HG02840 (cell line): Measurements from ENCODE around the gene MFSD12.
A peak's percentile ranks its signal among the peaks of the same experiment; 100 is the strongest.
"Not testable (repeated sequence)": the region's sequence is repeated elsewhere in the genome, so short reads cannot be mapped to it uniquely, and the experiment has no call there.

Experiments used
- ATAC-seq: cut with Tn5 transposase; IDR thresholded peaks from one replicate; pipeline ENCODE4 v1.9.1; 2021; ENCODE audit warnings: mild to moderate bottlenecking, moderate library complexity, moderate number of reproducible peaks; ENCODE audit not compliant: unreplicated experiment, low FRiP score

MFSD12 gene

DNA sequence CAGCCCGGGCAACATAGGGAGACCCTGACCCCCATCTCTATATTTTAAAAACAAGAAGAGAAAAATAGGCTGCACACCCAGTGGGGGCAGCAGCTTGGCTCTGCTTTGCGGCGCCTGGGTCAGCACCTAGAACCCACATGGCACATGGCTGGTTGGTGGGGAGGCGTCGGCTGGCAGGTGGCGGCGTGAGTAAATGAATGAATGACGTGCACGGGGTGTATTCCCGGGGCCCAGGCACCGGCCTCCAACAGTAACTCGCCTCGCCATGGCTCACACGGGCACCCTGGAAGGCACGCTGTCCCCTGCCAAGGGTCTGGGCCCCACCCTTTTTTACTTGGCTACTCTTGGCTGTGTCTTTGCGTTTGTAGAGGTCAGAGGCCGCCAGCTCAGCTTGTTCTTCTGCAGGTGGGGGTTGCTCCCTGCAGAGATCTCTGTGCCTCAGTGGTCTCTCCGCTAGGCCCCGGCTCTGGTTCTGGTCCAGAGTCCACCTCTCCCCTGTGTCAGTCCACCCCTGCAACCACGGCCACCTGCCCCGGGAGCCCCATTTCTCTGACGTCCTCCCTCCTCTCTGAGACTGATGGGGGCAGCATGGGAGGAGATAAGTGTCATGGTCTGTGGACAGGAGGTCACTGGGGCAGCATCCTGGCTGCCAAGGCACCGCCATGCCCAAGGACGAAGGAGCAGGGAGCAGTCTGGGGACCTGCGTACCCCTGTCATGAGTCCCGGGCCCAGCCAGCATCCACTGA, 45.7 kb downstream of the MFSD12 start:
- no peak for ATAC-seq

DNA sequence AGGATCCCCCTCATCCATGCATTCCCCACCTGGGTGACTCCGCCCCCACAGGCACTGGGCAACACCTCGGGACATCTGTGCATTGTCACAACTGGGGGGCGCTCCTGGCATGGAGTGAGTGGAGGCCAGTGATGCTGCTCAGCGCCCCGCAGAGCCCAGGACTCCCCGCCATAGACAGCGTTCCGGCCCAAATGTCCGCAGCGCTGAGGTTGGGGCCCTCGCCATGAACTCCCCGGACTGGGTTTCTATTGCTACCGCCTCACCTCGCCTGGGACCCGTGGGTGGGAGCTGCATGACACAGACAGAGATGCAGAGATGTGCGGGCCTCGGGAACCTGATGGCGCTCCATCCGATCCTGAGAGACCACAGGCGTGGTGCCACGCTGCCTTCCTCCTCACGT, 46.7 kb downstream of the MFSD12 start:
- ATAC-seq: no peak

DNA sequence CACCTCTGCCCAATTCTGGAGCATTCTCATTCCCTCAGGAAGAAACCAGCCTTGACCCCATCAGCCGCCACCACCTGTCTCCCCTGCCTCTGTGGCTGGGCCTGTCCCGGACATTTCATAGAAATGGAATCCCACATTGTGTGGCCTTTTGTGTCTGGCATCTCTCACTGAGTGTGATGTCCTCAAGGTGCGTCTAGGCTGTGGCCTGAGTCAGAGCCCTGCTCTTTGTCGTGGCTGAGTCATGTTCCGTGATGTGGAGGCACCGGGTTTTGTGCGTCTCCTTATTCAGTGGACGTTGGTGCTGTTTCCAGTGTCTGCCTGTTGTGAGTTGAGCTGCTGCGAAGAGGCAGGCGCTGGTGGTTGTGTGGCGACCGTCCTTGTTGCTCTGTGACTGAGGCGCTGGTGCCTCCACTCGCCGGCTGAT, 47.8 kb downstream of the MFSD12 start:
- no peak for ATAC-seq

DNA sequence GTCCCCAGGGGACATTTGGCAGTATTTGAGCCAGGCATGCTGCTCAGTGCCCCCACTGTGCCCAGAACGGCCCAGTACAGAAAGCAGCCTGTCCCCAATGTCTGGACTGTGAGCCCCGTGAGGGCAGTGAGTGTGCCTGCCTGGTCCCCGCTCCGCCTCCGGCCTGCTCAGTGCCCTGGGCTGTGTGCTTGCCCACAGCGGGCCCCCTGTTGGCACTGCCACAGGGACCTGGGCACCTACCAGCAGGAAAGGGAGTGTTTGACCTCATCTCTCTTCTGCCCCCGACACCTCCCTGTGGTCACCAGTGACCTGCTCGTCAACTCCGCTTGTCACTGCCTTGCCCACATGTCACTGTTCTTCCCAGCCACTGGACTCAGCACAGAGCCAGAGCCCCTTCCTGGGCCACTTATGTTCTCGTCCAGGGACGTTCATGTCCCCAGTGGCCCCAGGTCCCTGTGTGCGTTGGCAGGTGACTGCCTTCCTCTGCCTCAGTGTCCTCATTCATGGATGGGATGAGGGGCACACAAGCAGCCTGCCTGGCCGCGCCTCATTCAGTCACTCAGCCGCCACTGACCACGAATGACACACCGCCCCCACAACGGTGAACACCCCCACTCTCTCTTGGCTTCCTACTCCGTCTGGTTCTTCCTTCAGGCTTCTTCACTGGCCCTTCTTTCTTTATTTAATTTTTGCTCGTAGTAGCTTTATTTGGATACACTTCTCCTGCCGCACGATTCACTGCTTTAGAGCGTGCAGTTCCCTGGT, 48.4 kb downstream of the MFSD12 start:
- ATAC-seq: no peak

DNA sequence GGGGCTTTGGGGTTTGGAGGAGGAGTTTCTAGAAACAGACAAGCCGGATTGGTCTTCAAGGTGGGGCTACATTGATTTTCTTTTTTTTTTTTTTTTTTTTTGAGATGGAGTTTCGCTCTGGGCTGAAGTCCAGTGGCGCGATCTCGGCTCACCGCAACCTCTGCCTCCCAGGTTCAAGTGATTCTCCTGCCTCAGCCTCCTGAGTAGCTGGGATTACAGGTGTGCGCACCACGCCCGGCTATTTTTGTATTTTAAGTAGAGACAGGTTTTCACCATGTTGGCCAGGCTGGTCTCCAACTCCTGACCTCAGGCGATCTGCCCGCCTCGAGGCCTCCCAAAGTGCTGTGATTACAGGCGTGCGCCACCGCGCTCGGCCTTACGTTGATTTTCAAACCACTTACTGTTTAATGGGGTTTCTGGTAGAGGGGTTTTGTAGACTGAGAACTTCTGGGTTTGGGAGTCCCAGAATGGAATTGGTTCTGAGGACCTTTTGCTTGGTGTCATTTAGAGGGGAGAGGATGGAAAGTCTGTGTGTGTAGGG, 49.2 kb downstream of the MFSD12 start:
- ATAC-seq: not testable (repeated sequence)

DNA sequence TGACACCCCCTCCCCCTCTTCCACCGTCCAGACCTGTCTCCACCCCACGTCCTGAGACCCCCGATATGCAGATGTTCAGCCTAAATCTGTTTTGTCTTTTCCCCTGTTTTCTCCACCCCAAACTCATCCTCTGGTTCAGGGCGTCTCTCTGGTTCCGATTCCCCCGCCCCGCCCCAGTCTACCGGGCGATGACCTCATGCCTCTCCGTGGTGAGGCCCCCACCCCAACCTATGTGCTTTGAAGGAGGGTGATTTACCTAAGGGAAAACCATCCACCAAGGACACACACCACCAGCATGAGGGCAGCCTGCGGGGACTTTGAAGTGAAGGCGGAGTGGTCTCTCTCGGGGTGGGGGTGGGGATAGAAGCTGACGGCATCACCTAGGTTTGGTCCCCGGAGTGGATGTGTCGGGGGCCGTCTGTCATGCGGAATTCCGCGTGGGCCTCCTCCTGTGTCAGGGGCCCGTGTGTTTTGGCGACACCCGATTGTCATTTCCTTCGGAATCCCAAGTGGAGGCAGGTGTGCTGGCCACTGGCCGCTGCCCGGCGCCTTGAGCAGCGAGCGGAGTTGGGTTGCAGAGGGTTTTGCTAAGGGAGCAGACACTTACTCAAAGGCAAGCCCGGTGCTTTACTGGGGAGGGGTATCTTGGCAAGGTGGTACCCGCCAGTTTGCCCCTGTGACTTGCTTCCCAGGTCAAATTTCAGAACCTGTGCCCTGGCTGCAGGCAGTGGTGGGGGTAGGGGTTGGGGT, 49.8 kb downstream of the MFSD12 start:
- ATAC-seq: no peak

DNA sequence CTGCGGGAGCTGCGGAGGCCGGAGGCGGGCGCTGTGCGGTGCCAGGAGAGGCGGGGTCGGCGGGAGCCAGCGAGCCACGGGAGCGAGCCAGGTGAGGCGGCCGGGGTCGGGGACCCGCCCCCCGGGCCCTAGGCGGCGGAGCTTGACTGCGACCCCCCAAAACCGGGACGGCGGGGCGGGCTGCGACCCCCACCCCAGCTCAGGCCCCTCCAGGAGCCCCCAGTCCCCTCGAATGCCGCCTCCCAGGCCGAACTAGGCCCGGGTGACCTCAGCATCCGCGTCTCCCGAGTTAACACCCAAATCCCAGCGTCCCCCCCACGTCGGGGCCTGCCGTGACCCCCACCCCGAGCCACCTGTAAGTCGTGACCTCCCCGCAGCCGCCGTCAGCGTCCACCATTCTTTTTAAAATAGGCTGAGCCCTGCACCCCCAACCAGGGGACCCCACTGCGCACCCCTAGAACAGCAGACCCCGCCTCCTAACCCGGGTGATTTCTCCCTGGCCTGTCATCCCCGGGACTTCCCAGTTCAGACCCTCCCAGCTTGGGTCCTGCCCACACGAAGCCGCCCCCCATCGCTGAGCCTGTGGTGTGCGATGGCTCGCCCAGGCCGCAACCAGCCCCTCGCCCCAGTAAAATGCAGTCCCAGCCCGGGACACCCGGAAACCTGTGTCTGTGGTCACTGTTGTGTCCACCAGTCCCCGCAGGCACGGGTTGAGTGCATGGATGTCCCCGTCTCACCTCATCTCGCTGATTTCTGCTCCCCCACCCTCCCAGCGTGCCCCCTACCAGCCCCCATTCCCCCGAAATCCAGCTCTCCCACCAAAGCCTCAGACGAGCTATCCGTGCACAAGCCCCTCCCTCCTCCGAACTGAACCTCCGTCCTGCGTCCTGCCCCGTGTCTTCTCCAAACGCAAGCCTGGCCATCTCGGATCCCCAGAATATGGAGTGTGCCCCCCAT, 50.7 kb downstream of the MFSD12 start:
- ATAC-seq: peak; percentile 43

DNA sequence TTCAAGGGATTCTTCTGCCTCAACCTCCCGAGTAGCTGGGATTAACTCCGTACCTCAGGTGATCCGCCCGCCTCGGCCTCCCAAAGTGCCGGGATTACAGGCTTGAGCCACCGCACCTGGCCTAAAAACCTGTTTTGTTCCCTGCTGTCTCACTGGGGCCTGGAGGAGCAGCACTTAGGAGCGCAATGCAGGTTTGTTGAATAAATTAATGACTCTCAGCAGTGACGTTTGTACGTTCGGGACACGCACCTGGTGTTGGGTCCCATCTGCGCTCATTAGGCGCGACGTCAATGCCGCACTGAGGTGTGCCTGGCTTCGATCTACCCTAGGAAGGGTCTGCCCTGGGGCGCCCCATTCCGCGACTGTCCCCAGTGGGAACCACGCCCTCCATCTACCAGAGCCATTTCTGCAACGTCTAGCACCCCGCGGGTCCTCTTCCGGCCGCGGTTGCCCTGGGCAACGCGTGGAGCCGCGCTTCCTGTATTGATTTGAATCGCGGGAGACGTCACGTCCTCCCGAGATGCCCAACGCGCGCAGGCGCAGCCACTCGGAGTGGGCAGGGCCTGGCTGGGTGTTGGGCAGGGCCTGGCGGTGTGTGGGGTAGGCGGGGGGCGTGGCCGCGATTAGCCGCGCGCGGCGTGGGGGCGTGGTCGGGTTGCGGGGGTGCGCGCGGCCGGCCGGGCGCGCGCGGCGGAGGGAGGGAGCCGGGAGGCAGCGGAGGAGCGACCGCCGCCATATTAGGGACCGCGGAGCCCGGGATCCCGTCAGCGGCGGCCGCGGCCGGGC, 51.6 kb downstream of the MFSD12 start, which contains the start of gene FZR1:
FZR1 (plus strand) TSS at position 714 of the 786 bp plus-strand sequence. CDS start 16,679 bp downstream, outside the sequence.
- ATAC-seq: peak; percentile 87

DNA sequence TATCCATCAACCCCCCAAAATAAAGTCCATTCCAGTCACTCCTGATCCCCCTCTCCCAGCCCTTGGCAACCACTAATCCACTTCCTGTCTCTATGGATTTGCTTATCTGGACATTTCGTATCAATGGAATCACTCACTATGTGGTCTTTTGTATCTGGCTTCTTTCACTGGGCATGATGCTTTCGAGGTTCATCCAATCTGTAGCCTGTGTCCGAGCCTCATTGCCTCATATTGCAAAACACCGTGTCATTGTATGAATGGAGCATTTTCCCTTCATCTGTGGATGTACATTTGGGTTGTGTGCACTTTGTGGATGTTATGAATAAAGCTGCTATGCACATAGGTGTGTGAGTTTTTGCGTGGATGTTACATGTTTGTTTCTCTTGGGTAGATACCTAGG, 52.7 kb downstream of the MFSD12 start:
- ATAC-seq: no peak

DNA sequence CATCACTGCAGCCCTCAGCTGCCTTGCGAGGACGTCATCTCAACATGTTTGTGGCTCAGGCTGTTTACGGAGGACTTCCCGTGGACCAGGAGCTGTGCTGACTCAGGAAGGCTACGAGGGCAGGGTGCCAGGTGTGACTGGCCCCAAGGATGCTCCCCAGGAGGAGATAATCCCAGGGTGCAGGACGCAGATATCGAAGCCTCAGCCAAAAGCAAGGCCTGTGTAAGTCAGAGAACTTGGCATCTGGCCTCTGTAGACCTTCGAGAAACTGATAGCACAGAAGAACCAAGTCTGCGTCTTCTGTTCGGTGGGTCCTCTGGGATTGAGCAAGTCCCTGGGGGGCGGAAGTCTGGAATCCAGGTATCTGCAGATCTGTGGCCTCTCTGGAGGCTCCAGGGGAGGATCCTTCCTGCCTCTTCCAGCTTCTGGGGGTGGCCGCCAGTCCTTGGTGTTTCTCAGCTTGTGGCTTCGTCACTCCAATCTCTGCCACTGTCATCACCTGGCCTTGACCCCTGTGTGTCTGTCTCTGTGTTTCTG, 54.3 kb downstream of the MFSD12 start:
- no peak for ATAC-seq

DNA sequence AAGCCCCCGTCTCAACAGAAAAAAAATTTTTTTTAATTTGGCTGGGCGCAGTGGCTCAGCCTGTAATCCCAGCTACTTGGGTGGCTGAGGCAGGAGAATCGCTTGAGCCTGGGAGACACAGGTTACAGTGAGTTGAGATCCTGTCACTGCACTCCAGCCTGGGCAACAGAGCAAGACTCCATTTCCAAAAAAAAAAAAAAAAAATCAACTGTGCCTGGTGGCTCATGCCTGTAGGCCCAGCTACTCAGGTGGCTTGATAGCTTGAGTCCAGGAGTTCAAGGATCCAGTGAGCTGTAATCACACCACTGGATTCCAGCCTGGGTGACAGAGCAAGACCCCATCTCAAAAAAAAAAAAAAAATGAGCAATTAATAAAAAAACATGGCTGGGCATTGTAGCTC, 55.6 kb downstream of the MFSD12 start:
- no peak for ATAC-seq

DNA sequence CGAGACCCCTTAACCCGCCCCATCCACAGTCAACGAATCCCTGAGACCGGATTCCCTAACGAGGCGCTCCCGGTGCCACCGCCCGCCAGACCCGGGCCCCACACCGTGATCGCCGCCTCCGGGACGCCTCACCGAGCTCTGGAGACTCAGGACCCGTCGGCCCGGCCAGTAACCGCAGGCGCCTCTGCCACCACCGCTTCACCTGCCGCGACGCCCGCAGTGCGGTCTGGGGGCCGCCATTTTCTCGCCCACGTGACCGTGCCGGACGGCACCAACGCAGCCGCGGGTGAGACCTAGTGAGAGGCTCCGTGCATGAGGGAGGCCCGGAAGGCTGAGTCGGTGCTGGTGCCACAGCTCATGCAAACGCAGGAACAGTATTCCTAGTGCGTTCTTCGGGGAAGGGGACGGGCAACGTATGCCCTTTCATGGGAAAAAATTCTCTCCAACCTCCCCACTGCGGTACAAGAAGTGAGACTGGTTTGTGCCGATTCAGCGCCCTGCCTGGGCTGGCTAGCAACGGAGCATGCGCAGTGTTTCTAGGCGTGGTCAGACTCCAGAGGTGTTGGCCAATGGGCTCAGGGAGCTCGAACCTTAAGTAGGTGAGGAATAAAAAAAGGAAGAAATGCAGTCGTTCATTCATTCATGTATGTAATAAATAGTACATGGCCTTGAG, 56.8 kb downstream of the MFSD12 start, which contains the start of gene DOHH:
DOHH (minus strand) TSS at position 246 of the 673 bp plus-strand sequence. CDS start 3,860 bp downstream, outside the sequence.
- ATAC-seq: peak; percentile 81

DNA sequence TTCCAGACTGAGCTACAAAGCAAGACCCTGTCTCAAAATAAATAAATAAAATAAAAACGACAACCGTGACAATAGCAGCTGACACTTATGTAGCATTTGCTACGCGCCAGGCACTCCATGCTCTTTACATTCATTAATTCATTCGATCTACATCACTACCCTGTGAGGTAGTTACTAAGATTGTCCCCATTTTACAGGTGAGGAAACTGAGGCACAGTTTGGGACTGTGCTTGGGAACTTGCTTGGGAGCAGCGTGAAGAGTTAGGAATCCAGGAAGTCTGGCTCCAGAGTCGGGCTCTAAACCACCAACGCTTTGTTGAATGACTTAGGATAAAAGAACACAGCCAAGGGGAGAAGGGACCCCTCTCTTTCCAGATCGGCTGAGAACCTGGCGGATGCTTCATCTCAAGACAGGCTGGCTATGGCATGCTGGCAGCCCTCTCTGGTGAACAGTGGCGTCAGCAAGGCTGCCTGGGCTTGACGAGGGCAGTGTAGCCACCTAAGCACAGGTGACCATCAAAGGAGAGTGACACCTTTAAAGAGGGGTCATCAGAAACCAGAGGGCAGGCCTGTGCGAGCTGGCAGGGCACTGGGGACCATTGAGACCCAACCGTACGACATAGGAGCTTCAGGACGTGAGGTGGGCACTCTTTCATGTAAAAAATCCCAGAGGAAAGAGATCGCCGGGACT, 57.5 kb downstream of the MFSD12 start:
- no peak for ATAC-seq

DNA sequence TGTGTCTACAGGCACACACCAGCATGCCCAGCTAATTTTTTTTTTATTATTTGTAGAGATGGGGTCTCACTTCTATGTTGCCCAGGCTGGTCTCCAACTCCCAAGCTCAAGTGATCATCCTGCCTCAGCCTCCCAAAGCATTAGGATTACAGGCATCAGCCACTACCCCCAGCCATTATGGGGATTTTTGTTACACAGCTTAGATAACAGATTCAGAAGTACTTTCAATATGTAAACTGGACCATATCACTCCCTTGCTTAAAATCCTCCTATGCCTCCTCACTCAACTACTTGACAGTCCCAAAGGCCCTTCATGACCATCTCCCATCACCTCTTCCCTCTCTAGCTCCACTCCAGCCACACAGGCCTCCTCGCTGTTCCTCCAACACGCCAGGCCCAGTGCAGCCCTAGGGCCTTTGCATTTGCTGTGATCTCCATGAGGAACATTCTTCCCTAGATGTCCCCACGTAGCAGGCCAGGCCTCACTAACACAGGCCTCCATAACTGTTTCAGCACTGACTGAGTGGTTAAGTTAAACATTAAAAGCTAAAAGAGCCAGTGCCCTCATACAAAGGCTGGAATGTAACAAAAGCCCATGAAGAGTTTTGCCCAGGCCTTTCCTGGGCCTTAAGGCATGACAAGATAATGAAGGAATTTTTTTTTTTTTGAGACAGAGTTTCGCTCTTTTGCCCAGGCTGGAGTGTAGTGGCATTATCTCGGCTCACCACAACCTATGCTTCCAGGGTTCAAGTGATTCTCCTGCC, 59.4 kb downstream of the MFSD12 start:
- ATAC-seq: no peak

DNA sequence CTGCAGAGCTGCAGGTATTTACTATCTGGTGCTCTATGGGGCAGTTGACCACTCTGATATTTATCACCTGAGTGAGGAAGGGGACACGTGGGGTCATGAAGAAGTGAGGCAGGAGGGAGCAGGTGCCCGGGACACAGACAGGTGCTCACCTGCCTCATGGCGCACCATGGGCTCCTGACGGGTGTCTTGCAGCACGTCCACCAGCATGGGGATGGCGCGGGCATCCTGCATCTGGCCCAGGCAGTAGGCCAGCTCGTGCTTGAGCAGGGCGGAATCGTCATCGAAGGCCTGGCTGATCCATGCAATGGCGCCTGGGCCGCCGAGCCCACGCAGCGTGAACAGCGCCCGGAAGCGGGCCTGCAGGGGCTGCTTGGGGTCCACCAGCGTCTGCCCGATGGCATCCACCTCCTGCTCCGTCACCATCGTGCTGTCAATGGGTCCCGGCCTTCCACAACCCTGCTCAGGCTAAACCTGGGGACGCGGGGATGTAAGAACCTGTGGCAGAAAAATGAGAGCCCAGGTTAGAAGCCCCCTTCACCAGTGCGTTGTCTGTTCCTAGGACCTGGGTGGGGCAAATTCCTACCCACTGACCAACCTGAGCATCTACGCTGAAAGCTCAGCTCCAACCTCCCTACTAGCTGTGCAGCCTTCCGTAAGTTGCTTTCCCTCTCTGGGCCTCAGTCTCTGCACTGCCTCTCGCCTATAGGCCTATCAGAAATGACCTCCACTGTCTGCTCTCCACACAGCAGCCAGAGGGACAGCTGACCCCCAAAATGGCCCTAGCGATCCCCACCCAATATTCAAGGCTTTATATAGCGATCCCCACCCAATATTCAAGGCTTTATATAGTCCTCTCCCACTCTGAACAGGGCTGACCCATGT, 60.8 kb downstream of the MFSD12 start:
- ATAC-seq: no peak

DNA sequence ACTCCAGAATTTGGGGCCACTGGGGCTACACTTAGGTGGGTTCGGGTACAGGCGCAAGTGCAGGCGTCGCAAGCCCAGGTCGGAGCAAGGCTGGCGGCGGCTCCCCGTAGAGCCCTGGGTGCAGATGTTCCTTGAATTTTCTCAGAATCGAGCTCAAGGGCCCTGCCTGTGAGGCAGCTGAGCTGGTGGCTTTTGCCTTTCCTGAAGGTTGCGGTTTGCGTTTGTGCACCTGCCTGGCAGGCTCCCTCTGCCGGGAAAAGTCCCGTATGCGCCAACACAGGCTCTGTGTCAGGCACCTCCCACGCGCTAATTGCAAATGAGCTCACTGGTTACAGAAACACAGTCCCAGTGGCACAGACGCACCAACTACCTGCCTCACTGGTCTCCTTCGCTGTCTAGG, 62.8 kb downstream of the MFSD12 start:
- no peak for ATAC-seq
